SK-N-SH treated with all-trans-retinoic acid at 6 μM for 48 hours (cell line): ENCODE results near the gene HBG2.

Experiments used
- CSDC2 ChIP-seq: fragments of 250-450 bp; sonication (Bioruptor Pico); IDR thresholded peaks from 2 replicates; pipeline ENCODE4 v1.5.0; 2020; ENCODE audit warnings: mild to moderate bottlenecking, moderate library complexity
- PATZ1 ChIP-seq: fragments of 250-450 bp; sonication (Bioruptor Pico); IDR thresholded peaks from 2 replicates; pipeline ENCODE4 v1.8.0; 2020; ENCODE audit warnings: mild to moderate bottlenecking, moderate library complexity, borderline replicate concordance
- RARB ChIP-seq: fragments of 250-450 bp; sonication (Bioruptor Pico); IDR thresholded peaks from 2 replicates; pipeline ENCODE4 v1.8.0; 2021; ENCODE audit warnings: mild to moderate bottlenecking, moderate library complexity
- TCF4 ChIP-seq: fragments of 250-450 bp; sonication (Bioruptor Pico); IDR thresholded peaks from 2 replicates; pipeline ENCODE4 v1.8.0; 2021; ENCODE audit warnings: mild to moderate bottlenecking, moderate library complexity, borderline replicate concordance

GRCh38 chr11:5276697-5277096 lies 22.1 kb upstream of the HBG2 start:
- TF ChIP-seq CSDC2 (CRISPR knock-in tag) = no peak
- no peak for TF ChIP-seq PATZ1 (CRISPR knock-in tag)
- TF ChIP-seq RARB = no peak
- TF ChIP-seq TCF4 (CRISPR knock-in tag) = no peak
